ENCODE data around the gene GPR173. TPM values are rescaled to one million over a fixed set of nuclear protein-coding genes. Genes with fewer than 3 reads are reported as not detected.

Gene GPR173
- total RNA-seq, 1 experiment from 2014 or later: 0.81 TPM

- DNase-seq (ENCODE audit: low read depth): peak; percentile 78
Observed at GRCh38 chrX:53071604-53072417, 23.2 kb downstream of the GPR173 start.

DNA sequence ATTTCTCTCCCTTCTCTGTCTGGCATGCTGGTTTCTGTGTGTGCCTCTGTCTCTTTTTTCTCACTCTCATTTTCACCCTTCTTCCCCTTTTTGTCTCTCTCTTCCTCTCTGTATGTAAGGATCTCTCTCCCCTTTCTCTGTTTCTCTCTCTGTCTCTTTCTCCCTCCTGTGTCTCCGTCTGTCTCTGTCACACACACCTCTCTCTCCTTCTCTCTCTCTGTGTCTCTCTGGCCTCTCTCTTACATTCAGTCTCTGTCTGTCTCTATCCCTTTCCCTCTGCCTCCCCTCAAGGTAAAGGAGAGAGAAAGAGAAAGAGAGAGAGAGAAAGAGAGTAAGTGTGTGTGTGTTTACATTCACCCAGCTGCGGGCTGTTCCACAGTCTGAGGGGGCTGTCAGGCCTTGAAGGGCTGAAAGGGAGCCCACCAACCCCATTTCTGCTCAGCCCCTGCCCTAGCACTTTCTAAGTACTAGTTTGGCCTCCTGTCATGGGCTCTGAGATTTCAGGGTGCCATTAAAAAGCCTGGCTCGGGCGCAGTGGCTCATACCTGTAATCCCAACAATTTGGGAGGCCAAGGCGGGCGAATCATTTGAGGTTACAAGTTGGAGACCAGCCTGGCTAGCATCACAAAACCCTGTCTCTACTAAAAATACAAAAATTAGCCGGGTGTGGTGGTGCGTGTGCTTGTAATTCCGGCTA is 24.0 kb downstream of the GPR173 start:
- no peak for DNase-seq (ENCODE audit: low read depth)

- DNase-seq (ENCODE audit: low read depth): peak; percentile 28
Observed at GRCh38 chrX:53073115-53073586, 24.6 kb downstream of the GPR173 start.

GRCh38 chrX:53075011-53075410 is 26.4 kb downstream of the GPR173 start:
- peak; percentile 29 for DNase-seq (ENCODE audit: low read depth)

GRCh38 chrX:53076671-53077070 is 28.1 kb downstream of the GPR173 start:
- DNase-seq (ENCODE audit: low read depth): no peak

DNA sequence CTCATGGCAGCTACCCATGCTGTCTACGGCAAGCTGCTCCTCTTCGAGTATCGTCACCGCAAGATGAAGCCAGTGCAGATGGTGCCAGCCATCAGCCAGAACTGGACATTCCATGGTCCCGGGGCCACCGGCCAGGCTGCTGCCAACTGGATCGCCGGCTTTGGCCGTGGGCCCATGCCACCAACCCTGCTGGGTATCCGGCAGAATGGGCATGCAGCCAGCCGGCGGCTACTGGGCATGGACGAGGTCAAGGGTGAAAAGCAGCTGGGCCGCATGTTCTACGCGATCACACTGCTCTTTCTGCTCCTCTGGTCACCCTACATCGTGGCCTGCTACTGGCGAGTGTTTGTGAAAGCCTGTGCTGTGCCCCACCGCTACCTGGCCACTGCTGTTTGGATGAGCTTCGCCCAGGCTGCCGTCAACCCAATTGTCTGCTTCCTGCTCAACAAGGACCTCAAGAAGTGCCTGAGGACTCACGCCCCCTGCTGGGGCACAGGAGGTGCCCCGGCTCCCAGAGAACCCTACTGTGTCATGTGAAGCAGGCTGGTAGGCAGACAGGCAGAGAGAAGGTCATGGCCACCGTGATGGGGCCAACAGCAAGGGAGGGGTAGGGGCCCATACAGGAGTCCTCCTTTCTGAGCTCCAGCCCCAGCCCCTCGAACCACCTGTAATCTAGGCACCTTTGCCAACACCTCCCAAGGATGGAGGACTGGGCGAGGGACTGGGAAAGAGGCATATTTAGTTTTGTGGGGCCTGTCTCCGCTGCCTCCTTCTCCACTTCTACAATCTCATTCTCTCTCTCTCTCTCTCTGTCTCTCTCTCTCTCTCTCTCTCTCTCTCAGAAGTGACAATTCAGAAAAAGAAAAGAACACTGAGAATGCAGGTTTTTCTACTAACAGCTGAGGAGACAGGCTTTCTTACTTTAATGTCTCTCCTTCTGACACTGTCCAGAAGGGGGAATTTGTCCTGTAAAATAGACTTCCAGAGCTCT is 28.9 kb downstream of the GPR173 start:
- no peak for DNase-seq (ENCODE audit: low read depth)

GRCh38 chrX:53078943-53079342 is 30.4 kb downstream of the GPR173 start:
- no peak for DNase-seq (ENCODE audit: low read depth)

GRCh38 chrX:53080628-53081580 is 32.3 kb downstream of the GPR173 start:
- DNase-seq (ENCODE audit: low read depth): no peak

DNA sequence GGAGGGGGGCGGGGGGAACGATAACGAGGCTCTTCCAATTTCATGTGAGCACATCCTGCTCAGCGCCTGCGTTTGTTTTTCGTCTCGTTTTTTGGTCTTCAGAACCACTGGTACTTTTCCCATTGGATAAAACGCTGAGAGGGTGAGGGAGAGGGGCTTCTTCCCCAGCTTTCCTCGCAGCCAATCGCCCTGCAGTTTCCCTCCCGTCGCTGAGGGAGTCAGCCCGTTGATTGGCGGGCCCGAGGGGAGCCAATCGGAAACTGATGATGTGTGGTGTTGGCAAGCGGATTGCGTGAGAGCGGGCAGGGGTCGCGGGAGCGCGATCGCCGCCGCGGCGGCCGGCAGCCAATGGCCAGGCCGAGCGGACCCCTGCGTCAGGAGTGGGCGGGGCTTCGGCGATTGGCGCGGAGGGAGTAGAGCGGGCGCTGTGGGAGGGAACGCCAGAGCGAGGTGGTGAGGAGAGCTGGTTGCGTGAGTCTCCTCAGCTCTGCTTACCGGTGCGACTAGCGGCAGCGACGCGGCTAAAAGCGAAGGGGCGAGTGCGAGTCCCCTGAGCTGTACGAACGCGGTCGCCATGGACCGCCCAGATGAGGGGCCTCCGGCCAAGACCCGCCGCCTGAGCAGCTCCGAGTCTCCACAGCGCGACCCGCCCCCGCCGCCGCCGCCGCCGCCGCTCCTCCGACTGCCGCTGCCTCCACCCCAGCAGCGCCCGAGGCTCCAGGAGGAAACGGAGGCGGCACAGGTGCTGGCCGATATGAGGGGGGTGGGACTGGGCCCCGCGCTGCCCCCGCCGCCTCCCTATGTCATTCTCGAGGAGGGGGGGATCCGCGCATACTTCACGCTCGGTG is 33.6 kb downstream of the GPR173 start, which contains the start of gene TSPYL2:
TSPYL2 (plus strand) TSS at position 443 of the 848 bp plus-strand sequence; CDS start at position 575, 132 bp downstream.
- DNase-seq (ENCODE audit: low read depth): peak; percentile 97

DNA sequence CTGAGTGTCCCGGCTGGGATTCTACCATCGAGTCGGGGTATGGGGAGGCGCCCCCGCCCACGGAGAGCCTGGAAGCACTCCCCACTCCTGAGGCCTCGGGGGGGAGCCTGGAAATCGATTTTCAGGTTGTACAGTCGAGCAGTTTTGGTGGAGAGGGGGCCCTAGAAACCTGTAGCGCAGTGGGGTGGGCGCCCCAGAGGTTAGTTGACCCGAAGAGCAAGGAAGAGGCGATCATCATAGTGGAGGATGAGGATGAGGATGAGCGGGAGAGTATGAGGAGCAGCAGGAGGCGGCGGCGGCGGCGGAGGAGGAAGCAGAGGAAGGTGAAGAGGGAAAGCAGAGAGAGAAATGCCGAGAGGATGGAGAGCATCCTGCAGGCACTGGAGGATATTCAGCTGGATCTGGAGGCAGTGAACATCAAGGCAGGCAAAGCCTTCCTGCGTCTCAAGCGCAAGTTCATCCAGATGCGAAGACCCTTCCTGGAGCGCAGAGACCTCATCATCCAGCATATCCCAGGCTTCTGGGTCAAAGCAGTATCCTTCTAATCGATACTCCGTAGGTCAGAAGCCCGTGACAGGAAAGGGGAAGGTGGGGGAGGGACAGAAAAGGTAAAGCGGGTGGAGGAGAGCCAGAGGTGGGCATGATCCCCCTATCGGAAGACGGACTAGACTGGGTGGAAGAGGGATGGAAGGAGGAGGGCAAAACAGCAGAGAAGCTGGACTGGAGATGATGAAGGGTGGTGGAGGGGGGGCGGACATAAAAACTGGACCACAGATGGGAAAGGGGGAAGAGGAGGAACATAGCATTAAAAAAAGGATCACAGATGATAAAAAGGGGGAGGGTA is 34.4 kb downstream of the GPR173 start:
- no peak for DNase-seq (ENCODE audit: low read depth)

GRCh38 chrX:53084043-53084570 is 35.5 kb downstream of the GPR173 start:
- DNase-seq (ENCODE audit: low read depth): no peak

- no peak for DNase-seq (ENCODE audit: low read depth)
Observed at GRCh38 chrX:53084863-53085262, 36.3 kb downstream of the GPR173 start.

GRCh38 chrX:53085661-53086229 is 37.2 kb downstream of the GPR173 start:
- no peak for DNase-seq (ENCODE audit: low read depth)

DNA sequence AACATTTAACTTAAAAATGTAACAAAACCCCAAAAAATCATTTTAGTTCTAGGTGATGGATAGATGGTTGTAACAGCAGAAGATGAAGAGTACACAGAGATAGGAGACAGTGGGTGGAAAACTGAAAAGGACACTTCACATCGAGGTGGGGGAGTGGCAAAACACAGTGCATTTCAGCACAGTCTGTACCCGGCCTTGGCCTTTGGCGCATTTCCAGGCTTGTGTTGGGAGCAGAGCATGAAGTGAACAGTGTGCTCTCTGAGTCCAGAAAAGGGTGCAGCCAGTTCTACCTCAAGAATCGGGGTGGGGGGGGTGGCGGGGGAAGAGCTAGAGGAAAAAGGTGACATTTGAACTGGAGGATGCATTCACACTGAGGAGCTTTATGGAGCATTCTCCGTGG is 37.9 kb downstream of the GPR173 start:
- no peak for DNase-seq (ENCODE audit: low read depth)

GRCh38 chrX:53087388-53087831 is 38.8 kb downstream of the GPR173 start:
- no peak for DNase-seq (ENCODE audit: low read depth)

DNA sequence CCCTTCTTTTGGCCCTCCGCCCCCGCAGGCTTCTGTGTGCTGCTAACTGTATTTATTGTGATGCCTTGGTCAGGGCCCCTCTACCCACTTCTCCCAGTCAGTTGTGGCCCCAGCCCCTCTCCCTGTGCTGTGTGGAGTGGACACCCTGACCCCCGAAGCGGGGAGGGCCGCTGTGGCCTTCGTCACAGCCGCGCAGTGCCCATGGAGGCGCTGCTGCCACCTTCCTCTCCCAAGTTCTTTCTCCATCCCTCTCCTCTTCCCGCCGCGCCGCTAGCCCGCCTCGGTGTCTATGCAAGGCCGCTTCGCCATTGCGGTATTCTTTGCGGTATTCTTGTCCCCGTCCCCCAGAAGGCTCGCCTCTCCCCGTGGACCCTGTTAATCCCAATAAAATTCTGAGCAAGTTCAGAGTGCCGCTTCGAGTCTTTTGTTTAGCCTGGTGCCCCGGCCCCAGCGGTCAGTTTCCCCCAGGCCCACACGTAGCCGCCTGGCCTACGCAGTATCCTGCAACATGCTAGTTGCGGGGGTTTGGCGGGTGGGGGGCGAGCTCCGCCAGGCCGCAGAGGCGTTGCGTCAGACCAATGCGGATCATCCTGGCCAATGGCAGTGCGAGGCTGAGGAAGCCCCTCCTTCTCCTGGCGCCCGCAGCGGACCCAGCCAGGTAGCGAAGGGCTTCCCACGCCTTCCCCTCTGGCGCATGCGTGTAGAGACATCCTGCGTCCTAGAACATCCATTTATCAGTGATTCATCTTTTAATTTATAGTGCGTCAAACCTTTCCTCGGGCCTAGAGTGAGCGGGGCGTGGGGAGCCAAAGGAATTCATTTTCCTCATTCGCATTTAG is 39.8 kb downstream of the GPR173 start:
- DNase-seq (ENCODE audit: low read depth): no peak

Measured in M059J (cell line).